HepG2 (cell line): ENCODE results near the gene RBM15B. TPM values are rescaled to one million over a fixed set of nuclear protein-coding genes. Genes with fewer than 3 reads are reported as not detected.

Source experiments
- ATAC-seq: fragments of 200-7000 bp; cut with Tn5 transposase; 3 replicates; pipeline ENCODE4 v1.9.1; 2020; ENCODE audit warnings: mild to moderate bottlenecking, moderate library complexity
- BruUV-seq: library from RNA; stranded (reverse); fragments of 400-500 nt; replicated peaks from 2 replicates; lab custom pipeline; 2021; lab: Mats Ljungman, UMichigan
- CTCF ChIA-PET: fragments of 300-600 bp; formaldehyde crosslinking; extraction: SDS; loops from one replicate; lab custom pipeline; 2021; ENCODE audit warnings: low total read pairs, inconsistent platforms, low intra/inter-chr PET ratio; lab: Yijun Ruan, JAX
- POLR2A ChIA-PET: fragments of 350-600 bp; sonication (Branson Sonifier 250); formaldehyde crosslinking; loops from one replicate; lab custom pipeline; 2020; ENCODE audit warnings: antibody characterized with exemption, inconsistent platforms; lab: Yijun Ruan, JAX
- DNase-seq: peaks from one replicate; pipeline ENCODE4 v3.0.0-alpha.2; 2015; ENCODE audit warnings: low spot score
- FAIRE-seq: peaks from 3 replicates; lab custom pipeline; 2011; peaks lifted over from hg19 to GRCh38; lab: Jason Lieb, UNC
- H2AFZ ChIP-seq: one replicate; pipeline ENCODE4 v1.6.1; 2011; ENCODE audit warnings: low read length, inconsistent platforms
- H3K27ac ChIP-seq: fragments of 300-600 bp; 3 replicates; pipeline ENCODE4 v1.8.0; 2011; ENCODE audit warnings: mixed run types, mild to moderate bottlenecking, mixed read lengths, low read length, inconsistent platforms; ENCODE audit not compliant: insufficient read depth; ENCODE audit errors: extremely low read length
- H3K27me3 ChIP-seq, 2 experiments: fragments of 200-600 bp in 1 of 2; 2 replicates in 1 of 2; 3 replicates in 1 of 2; pipeline versions ENCODE4 v1.6.0 to v1.8.0; 2011; ENCODE audit warnings: low read length in 2 of 2, mild to moderate bottlenecking in 2 of 2, moderate library complexity in 2 of 2, inconsistent platforms in 1 of 2; ENCODE audit not compliant: insufficient read depth in 2 of 2, control insufficient read depth in 1 of 2
- H3K36me3 ChIP-seq, 2 experiments: fragments of 200-600 bp in 1 of 2; replicated peaks in 1 of 2; 2 replicates in 1 of 2; 3 replicates in 1 of 2; pipeline versions ENCODE4 v1.5.1 to v1.8.0; 2011; ENCODE audit warnings: low read length in 2 of 2, inconsistent platforms in 1 of 2; ENCODE audit not compliant: insufficient read depth in 2 of 2, control insufficient read depth in 1 of 2
- H3K4me1 ChIP-seq: 2 replicates; pipeline ENCODE4 v1.5.1; 2012; ENCODE audit warnings: low read length, inconsistent platforms; ENCODE audit not compliant: insufficient read depth
- H3K4me2 ChIP-seq: 2 replicates; pipeline ENCODE4 v1.6.0; 2011; ENCODE audit warnings: low read depth, low read length, inconsistent platforms
- H3K4me3 ChIP-seq, 3 experiments: fragments of 200-600 bp in 1 of 3; sonication (generic), shearing (Covaris generic) in 1 of 3; replicated peaks in 1 of 3; 2 replicates each; pipeline ENCODE4 v1.5.1; 2011 to 2016; ENCODE audit warnings: low read length in 3 of 3, inconsistent platforms in 2 of 3, low read depth in 2 of 3, mild to moderate bottlenecking in 2 of 3, control low read depth in 1 of 3, mixed read lengths in 1 of 3; ENCODE audit not compliant: insufficient read depth in 1 of 3
- H3K79me2 ChIP-seq: one replicate; pipeline ENCODE4 v1.6.1; 2011; ENCODE audit warnings: low read length, inconsistent platforms; ENCODE audit not compliant: insufficient read depth
- H3K9ac ChIP-seq: 2 replicates; pipeline ENCODE4 v1.6.0; 2011; ENCODE audit warnings: mild to moderate bottlenecking, low read depth, low read length, inconsistent platforms; ENCODE audit not compliant: insufficient read depth
- H3K9me3 ChIP-seq: 2 replicates; pipeline ENCODE4 v1.5.1; 2012; ENCODE audit warnings: mild to moderate bottlenecking, low read length
- H4K20me1 ChIP-seq: 2 replicates; pipeline ENCODE4 v1.6.0; 2011; ENCODE audit warnings: inconsistent platforms, mild to moderate bottlenecking, low read length, moderate library complexity; ENCODE audit not compliant: insufficient read depth
- CHD4 ChIP-seq: fragments of 200-600 bp; sonication (generic); IDR thresholded peaks from 2 replicates; pipeline ENCODE4 v1.7.0; 2017; ENCODE audit warnings: mild to moderate bottlenecking, low read length, borderline replicate concordance
- DDIT3 ChIP-seq: sonication (generic); formaldehyde crosslinking; IDR thresholded peaks from 2 replicates; pipeline ENCODE4 v1.4.0; 2020; ENCODE audit warnings: mild to moderate bottlenecking, missing genetic modification reagents
- DNMT3B ChIP-seq: conservative IDR thresholded peaks from 2 replicates; pipeline ENCODE4 v1.6.1; 2016; ENCODE audit warnings: missing biosample characterization, control low read depth
- FOXJ3 ChIP-seq: sonication (generic); formaldehyde crosslinking; IDR thresholded peaks from 2 replicates; pipeline ENCODE4 v1.4.0; 2020; ENCODE audit warnings: missing genetic modification reagents, mild to moderate bottlenecking, borderline replicate concordance
- JUND ChIP-seq: sonication (generic); formaldehyde crosslinking; IDR thresholded peaks from 2 replicates; pipeline ENCODE4 v1.8.0; 2022; ENCODE audit warnings: mild to moderate bottlenecking, missing genetic modification reagents
- MNT ChIP-seq: fragments of 450-650 bp; IDR thresholded peaks from 2 replicates; pipeline ENCODE4 v1.6.1; 2016
- ZBTB38 ChIP-seq: sonication (generic); formaldehyde crosslinking; IDR thresholded peaks from 2 replicates; pipeline ENCODE4 v1.5.1; 2020; ENCODE audit warnings: mild to moderate bottlenecking, missing genetic modification reagents
- ZNF431 ChIP-seq: sonication (generic); formaldehyde crosslinking; IDR thresholded peaks from 2 replicates; pipeline ENCODE4 v1.9.0; 2022; ENCODE audit warnings: missing genetic modification reagents, low read depth, mild to moderate bottlenecking, borderline replicate concordance
- WGBS: methylation state at CpG from one replicate; pipeline ENCODE4 v1.1.6; 2017; ENCODE audit warnings: low lambda C conversion rate; 5-methylcytosine and 5-hydroxymethylcytosine counted together
- in situ Hi-C: cut with HindIII; loops from 2 replicates; pipeline ENCODE4 v1.10.0; 2017; ENCODE audit warnings: low pct_unique_long_range_greater_than_20kb; ENCODE audit not compliant: extremely low pct_ligation_motif_present
- intact Hi-C: fragments of 100-400 bp; cut with micrococcal nuclease; formaldehyde crosslinking; loops from one replicate; pipeline ENCODE4 v1.10.0; 2022; ENCODE audit not compliant: unreplicated experiment
- polyA plus RNA-seq, 8 experiments: library from polyadenylated mRNA; depleted of rRNA in 3 of 8; stranded (reverse) in 7 of 8; unstranded in 1 of 8; fragments of >200 nt; fragmentation: Illumina TruSeq in 4 of 8; extraction: Trizol in 4 of 8; gene quantifications; 2 replicates each; pipeline versions ENCODE4 v1.2.1 to v1.2.3, GENCODE V29; 2011 to 2016; ENCODE audit warnings: low read depth in 4 of 8, missing spikeins in 1 of 8, mixed read lengths in 1 of 8; ENCODE audit not compliant: insufficient read depth in 1 of 8
- total RNA-seq, 5 experiments: library from RNA; depleted of rRNA; stranded (reverse); fragments of >200 nt; fragmentation: Illumina TruSeq; extraction: Trizol; gene quantifications; 2 replicates each; pipeline ENCODE4 v1.2.3, GENCODE V29; 2016; ENCODE audit warnings: low read depth in 1 of 5
- TF ChIP-seq, protein P1 (sequence below): sonication (generic); formaldehyde crosslinking; IDR thresholded peaks from 2 replicates; pipeline ENCODE4 v1.8.1; 2023; ENCODE audit warnings: mild to moderate bottlenecking, inconsistent platforms, moderate library complexity, missing genetic modification reagents, borderline replicate concordance

Gene RBM15B
- total and polyA plus RNA-seq, 2 of the 13 experiments (the other 11 are each of a cell fraction or from before 2014, with no cell fraction given), result 8.2 to 19.3 TPM

DNA sequence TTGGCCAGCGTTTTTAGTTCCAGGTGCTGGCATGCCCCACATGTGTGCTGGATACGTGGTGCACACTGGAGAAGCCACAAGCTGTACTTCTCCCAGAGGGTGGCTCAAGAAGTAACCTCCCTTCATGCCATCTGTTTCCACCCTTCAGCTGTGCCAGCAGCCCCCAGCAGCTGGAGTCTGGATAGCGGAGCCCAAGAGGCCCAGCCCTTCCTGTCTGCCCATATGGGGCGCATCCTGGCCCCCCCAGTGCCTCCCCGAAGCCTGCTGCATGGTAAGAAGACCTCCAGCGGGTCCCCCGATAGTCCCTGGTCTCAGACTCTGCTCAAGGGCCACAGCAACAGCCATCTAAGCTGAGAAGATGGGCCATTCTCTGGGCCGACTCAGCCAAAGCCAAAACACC is 11.8 kb upstream of the RBM15B start:
- in situ Hi-C loops, result loop anchor here (10.0 kb wide), 1 partner anchor 274 kb away; no protein-coding TSS in a partner anchor
- no peaks in the 10 kb centered on the region for H4K20me1 ChIP-seq
- ATAC-seq, result no peak
- FAIRE-seq, result no peak
- DNase-seq, result no peak
- peaks cover 8% of the 10 kb centered on the region for H3K79me2 ChIP-seq
- no peaks in the 10 kb centered on the region for H3K9me3 ChIP-seq
- intact Hi-C loops, result no loop called here
- H2AFZ ChIP-seq, result no peak overlapping the region
- no peak overlapping the region for H3K4me2 ChIP-seq
- TF ChIP-seq DNMT3B (CRISPR knock-in tag) (no peak), DDIT3 (CRISPR knock-in tag) (no peak), ZBTB38 (CRISPR knock-in tag) (no peak), FOXJ3 (CRISPR knock-in tag) (no peak), JUND (CRISPR knock-in tag) (no peak), ZNF431 (no peak), CHD4 (no peak), MNT (no peak)
- TF ChIP-seq, protein P1, sequence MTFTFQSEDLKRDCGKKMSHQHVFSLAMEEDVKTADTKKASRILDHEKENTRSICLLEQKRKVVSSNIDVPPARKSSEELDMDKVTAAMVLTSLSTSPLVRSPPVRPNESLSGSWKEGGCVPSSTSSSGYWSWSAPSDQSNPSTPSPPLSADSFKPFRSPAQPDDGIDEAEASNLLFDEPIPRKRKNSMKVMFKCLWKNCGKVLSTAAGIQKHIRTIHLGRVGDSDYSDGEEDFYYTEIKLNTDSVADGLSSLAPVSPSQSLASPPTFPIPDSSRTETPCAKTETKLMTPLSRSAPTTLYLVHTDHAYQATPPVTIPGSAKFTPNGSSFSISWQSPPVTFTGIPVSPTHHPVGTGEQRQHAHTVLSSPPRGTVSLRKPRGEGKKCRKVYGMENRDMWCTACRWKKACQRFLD, result no peak
- H3K9ac ChIP-seq, result no peak overlapping the region
- H3K27ac ChIP-seq, result no peak overlapping the region
- peaks cover 4 to 54% of the 10 kb centered on the region in 2 experiments; a peak in 3 of 5 replicates for H3K27me3 ChIP-seq
- ChIA-PET POLR2A (no interaction called here), CTCF (no interaction called here)
- peaks cover 19% of the 10 kb centered on the region for H3K4me1 ChIP-seq
- no peaks in the 10 kb centered on the region for H3K36me3 ChIP-seq
- no TSS peak for BruUV-seq
- H3K4me3 ChIP-seq, result no peak overlapping the region
- WGBS, result 6% methylated on average over 2 of the region's 8 CpGs
